Dendritic cell treated with granulocyte-macrophage colony-stimulating factor and Interleukin-4, amounts not matched to agents 40 ng/mL and 50 ng/mL, for 4 days (primary cell): Measurements from ENCODE around the gene SAMD9L.

Experiments
- H3K27ac Mint-ChIP-seq: one replicate; pipeline ENCODE4 v1.8.0; 2022; ENCODE audit warnings: mild to moderate bottlenecking, mixed read lengths
- H3K27me3 Mint-ChIP-seq: one replicate; pipeline ENCODE4 v1.8.0; 2022; ENCODE audit warnings: mild to moderate bottlenecking, mixed read lengths
- H3K36me3 Mint-ChIP-seq: one replicate; pipeline ENCODE4 v1.8.0; 2022; ENCODE audit warnings: low read depth, mixed read lengths
- H3K4me1 Mint-ChIP-seq: one replicate; pipeline ENCODE4 v1.8.0; 2022; ENCODE audit warnings: low read depth, mixed read lengths
- H3K4me3 Mint-ChIP-seq: one replicate; pipeline ENCODE4 v1.8.0; 2022; ENCODE audit warnings: mild to moderate bottlenecking, moderate library complexity, mixed read lengths
- H3K9me3 Mint-ChIP-seq: one replicate; pipeline ENCODE4 v1.8.0; 2022; ENCODE audit warnings: mixed read lengths
- intact Hi-C: fragments of 100-400 bp; cut with micrococcal nuclease; formaldehyde crosslinking; loops from one replicate; pipeline ENCODE4 v1.15.0; 2022

Gene SAMD9L

GRCh38 chr7:93161181-93161762 lies 13.1 kb upstream of the SAMD9L start:
- H3K4me3 Mint-ChIP-seq = no peak overlapping the region
- no peaks in the 10 kb centered on the region for H3K27me3 Mint-ChIP-seq
- H3K4me1 Mint-ChIP-seq = no peaks in the 10 kb centered on the region
- H3K9me3 Mint-ChIP-seq = peaks cover 34% of the 10 kb centered on the region
- H3K36me3 Mint-ChIP-seq = no peaks in the 10 kb centered on the region
- intact Hi-C loops = no loop called here
- H3K27ac Mint-ChIP-seq = no peak overlapping the region

GRCh38 chr7:93160410-93160809 lies 12.2 kb upstream of the SAMD9L start:
- Mint-ChIP-seq H3K27me3 (no peaks in the 10 kb centered on the region), H3K4me1 (no peaks in the 10 kb centered on the region), H3K27ac (no peak overlapping the region), H3K36me3 (no peaks in the 10 kb centered on the region), H3K4me3 (no peak overlapping the region), H3K9me3 (peaks cover 34% of the 10 kb centered on the region)
- intact Hi-C loops = no loop called here

- Mint-ChIP-seq H3K4me3 (no peak overlapping the region), H3K27me3 (no peaks in the 10 kb centered on the region), H3K36me3 (no peaks in the 10 kb centered on the region), H3K9me3 (peaks cover 34% of the 10 kb centered on the region), H3K4me1 (no peaks in the 10 kb centered on the region), H3K27ac (no peak overlapping the region)
- intact Hi-C loops = no loop called here
Measured at GRCh38 chr7:93159490-93159889, 11.3 kb upstream of the SAMD9L start.

DNA sequence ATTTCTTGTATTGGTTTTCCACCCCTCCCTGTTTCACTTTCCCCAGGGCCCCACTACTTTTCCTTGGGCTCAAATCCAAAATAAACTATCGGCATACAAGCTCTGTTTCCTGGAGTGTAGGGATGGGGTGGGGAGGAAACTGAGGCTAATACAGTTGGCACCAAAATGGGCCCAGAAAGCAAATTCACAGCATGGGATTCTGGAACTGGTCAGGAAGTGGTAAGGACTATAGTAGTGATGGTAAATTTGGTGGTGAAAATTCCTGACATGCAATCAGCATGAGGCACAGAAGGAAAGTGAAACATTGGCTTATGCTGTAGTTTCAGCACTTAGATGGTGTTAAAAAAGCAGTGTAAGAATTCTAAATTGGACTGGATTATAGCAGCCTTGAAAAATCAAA lies 8.7 kb upstream of the SAMD9L start:
- H3K4me1 Mint-ChIP-seq = peaks cover 1% of the 10 kb centered on the region
- H3K4me3 Mint-ChIP-seq = no peak overlapping the region
- no peak overlapping the region for H3K27ac Mint-ChIP-seq
- H3K9me3 Mint-ChIP-seq = peaks cover 22% of the 10 kb centered on the region
- intact Hi-C loops = no loop called here
- no peaks in the 10 kb centered on the region for H3K27me3 Mint-ChIP-seq
- no peaks in the 10 kb centered on the region for H3K36me3 Mint-ChIP-seq

DNA sequence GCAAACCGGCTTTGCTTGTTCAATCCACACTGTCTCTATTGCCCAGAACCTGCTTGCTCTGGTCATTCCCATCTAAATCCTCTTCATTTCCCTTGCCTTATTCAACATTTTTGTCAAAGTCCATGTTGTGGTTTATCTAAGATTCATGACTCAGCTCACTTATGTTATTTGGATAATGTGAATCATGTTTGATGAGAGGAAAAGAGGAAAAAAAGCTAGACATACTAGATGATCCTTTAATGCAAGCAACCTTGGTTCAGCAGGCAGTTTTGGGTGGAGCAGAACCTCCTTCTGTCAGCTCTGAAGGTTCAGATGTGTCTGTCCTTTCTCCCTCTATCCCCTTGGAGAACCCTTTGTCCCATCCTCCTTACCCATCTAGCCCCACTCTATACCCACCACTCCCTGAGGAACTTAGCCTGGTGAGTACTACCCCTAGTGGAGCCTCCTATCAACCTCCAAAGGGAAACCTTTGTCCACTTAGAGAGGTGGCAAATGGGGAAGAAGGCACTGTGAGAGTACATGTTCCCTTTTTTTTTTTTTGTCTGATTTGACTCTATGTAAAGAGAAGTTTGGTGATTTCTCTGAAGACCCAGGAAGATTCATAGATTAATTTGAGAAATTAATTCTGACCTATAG lies 2.1 kb upstream of the SAMD9L start:
- Mint-ChIP-seq H3K4me3 (peak overlapping the region; percentile 20), H3K9me3 (no peaks in the 10 kb centered on the region), H3K27ac (peak overlapping the region; percentile 90), H3K27me3 (no peaks in the 10 kb centered on the region), H3K4me1 (peaks cover 47% of the 10 kb centered on the region), H3K36me3 (peaks cover 14% of the 10 kb centered on the region)
- intact Hi-C loops = no loop called here

DNA sequence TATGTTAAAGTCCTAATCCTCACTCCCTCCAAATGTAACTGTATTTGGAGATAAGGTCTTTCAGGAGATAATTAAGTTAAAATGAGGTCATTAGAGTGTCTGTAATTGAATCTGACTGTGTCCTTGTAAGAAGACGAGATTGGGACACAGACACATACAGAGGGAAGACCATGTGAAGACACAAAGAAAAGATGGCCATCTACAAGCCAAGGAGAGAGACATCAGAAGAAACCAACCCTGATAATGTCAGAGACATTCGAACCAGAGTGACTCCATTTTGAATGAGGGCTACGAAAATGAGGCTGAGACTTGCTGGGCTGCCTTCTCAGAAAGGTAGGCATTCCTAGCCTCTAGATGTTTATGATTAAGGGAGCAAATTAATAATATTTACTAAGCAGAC lies 542 bp upstream of the SAMD9L start:
- Mint-ChIP-seq H3K36me3 (peaks cover 14% of the 10 kb centered on the region), H3K4me3 (peak overlapping the region; percentile 56), H3K4me1 (peaks cover 47% of the 10 kb centered on the region), H3K27me3 (no peaks in the 10 kb centered on the region), H3K27ac (peak overlapping the region; percentile 90), H3K9me3 (no peaks in the 10 kb centered on the region)
- intact Hi-C loops = loop anchor here (2.0 to 5.0 kb wide), 2 partner anchors 30 to 516 kb away; no protein-coding TSS in a partner anchor

- H3K4me3 Mint-ChIP-seq = peak overlapping the region; percentile 79
- peak overlapping the region; percentile 90 for H3K27ac Mint-ChIP-seq
- peaks cover 14% of the 10 kb centered on the region for H3K36me3 Mint-ChIP-seq
- intact Hi-C loops = loop anchor here (5.0 kb wide), 1 partner anchor 515 kb away; no protein-coding TSS in a partner anchor
- H3K9me3 Mint-ChIP-seq = no peaks in the 10 kb centered on the region
- peaks cover 53% of the 10 kb centered on the region for H3K4me1 Mint-ChIP-seq
- H3K27me3 Mint-ChIP-seq = no peaks in the 10 kb centered on the region
Measured at GRCh38 chr7:93147363-93147762, 822 bp downstream of the SAMD9L start.

GRCh38 chr7:93146472-93147141 lies 1.6 kb downstream of the SAMD9L start:
- H3K4me3 Mint-ChIP-seq = peak overlapping the region; percentile 79
- intact Hi-C loops = loop anchor here (5.0 kb wide), 1 partner anchor 514 kb away; no protein-coding TSS in a partner anchor
- H3K27me3 Mint-ChIP-seq = no peaks in the 10 kb centered on the region
- H3K27ac Mint-ChIP-seq = peak overlapping the region; percentile 90
- no peaks in the 10 kb centered on the region for H3K9me3 Mint-ChIP-seq
- H3K4me1 Mint-ChIP-seq = peaks cover 50% of the 10 kb centered on the region
- H3K36me3 Mint-ChIP-seq = peaks cover 14% of the 10 kb centered on the region

GRCh38 chr7:93146036-93146435 lies 2.1 kb downstream of the SAMD9L start:
- no peaks in the 10 kb centered on the region for H3K27me3 Mint-ChIP-seq
- intact Hi-C loops = loop anchor here (5.0 kb wide), 1 partner anchor 514 kb away; no protein-coding TSS in a partner anchor
- H3K27ac Mint-ChIP-seq = peak overlapping the region; percentile 90
- no peaks in the 10 kb centered on the region for H3K9me3 Mint-ChIP-seq
- H3K4me3 Mint-ChIP-seq = peak overlapping the region; percentile 80
- H3K36me3 Mint-ChIP-seq = peaks cover 14% of the 10 kb centered on the region
- H3K4me1 Mint-ChIP-seq = peaks cover 44% of the 10 kb centered on the region

GRCh38 chr7:93145354-93145753 lies 2.8 kb downstream of the SAMD9L start:
- Mint-ChIP-seq H3K27ac (peak overlapping the region; percentile 90), H3K4me3 (peak overlapping the region; percentile 80), H3K27me3 (no peaks in the 10 kb centered on the region), H3K9me3 (no peaks in the 10 kb centered on the region), H3K36me3 (peaks cover 14% of the 10 kb centered on the region), H3K4me1 (peaks cover 37% of the 10 kb centered on the region)
- intact Hi-C loops = loop anchor here (5.0 kb wide), 1 partner anchor 513 kb away; no protein-coding TSS in a partner anchor

DNA sequence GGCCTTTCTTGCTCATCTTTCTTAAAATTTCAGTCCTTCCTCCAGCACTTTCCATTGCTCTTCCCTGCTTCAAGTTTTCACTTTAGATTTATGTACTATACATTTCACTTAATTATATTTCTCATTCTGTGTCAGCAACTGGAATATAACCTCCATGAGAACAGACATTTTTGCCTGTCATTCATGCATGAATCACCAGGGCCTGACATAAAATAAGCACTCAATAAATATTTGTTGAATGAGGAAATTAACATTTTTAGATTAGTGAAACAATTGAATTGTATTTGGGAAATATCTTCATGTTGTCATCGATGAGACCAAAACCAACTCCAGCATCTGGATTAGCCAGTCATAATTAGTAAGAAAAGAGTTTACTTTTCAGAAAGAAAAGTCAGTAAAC lies 6.1 kb downstream of the SAMD9L start:
- intact Hi-C loops = no loop called here
- Mint-ChIP-seq H3K4me3 (no peak overlapping the region), H3K4me1 (peaks cover 15% of the 10 kb centered on the region), H3K36me3 (peaks cover 25% of the 10 kb centered on the region), H3K27ac (no peak overlapping the region), H3K27me3 (no peaks in the 10 kb centered on the region), H3K9me3 (peaks cover 9% of the 10 kb centered on the region)

- Mint-ChIP-seq H3K4me1 (peaks cover 8% of the 10 kb centered on the region), H3K4me3 (no peak overlapping the region), H3K9me3 (peaks cover 12% of the 10 kb centered on the region), H3K27me3 (no peaks in the 10 kb centered on the region), H3K36me3 (peaks cover 31% of the 10 kb centered on the region), H3K27ac (no peak overlapping the region)
- intact Hi-C loops = no loop called here
Measured at GRCh38 chr7:93140582-93141191, 7.5 kb downstream of the SAMD9L start.

- peaks cover 33% of the 10 kb centered on the region for H3K9me3 Mint-ChIP-seq
- H3K4me3 Mint-ChIP-seq = no peak overlapping the region
- peaks cover 50% of the 10 kb centered on the region for H3K36me3 Mint-ChIP-seq
- H3K27me3 Mint-ChIP-seq = no peaks in the 10 kb centered on the region
- H3K27ac Mint-ChIP-seq = no peak overlapping the region
- intact Hi-C loops = no loop called here
- H3K4me1 Mint-ChIP-seq = peaks cover 6% of the 10 kb centered on the region
Measured at GRCh38 chr7:93138576-93138975, 9.6 kb downstream of the SAMD9L start.

DNA sequence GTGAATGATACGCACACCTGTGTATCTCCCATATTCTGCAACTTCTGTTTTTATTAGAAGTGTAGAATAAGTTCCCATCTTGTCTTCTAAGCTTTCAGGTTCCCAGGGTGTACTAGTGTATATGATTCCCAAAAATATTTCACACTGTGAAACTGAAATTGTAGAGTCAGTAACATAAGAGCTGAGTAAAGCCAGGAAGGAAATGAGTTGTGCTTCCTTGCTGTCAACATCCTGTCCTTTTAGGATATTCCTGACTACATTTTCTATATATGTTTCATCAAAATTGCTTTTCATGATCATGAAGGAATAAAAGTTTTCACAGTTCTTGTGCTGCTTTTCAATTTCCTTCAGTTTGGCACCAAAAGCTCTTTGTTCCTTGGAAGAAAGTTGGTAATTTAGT lies 15.2 kb downstream of the SAMD9L start:
- Mint-ChIP-seq H3K9me3 (peaks cover 75% of the 10 kb centered on the region), H3K36me3 (peaks cover 51% of the 10 kb centered on the region), H3K27ac (no peak overlapping the region), H3K4me3 (no peak overlapping the region), H3K27me3 (no peaks in the 10 kb centered on the region), H3K4me1 (no peaks in the 10 kb centered on the region)
- intact Hi-C loops = no loop called here
